Gastroesophageal sphincter (tissue), 4 donors: ENCODE data around the gene ARHGAP22. TPM values are rescaled to one million over a fixed set of nuclear protein-coding genes. Genes with fewer than 3 reads are reported as not detected.
A peak's percentile ranks its signal among the peaks of the same experiment; 100 is the strongest.

Experiments
- ATAC-seq: fragments of 150-250 bp; one replicate; pipeline ENCODE4 v1.9.1; 2016; ENCODE audit warnings: mild to moderate bottlenecking, moderate library complexity
- H3K27ac ChIP-seq, 4 donors: fragments of 200-600 bp; sonication (generic) in 3 of 4; 1 replicate in 3 of 4; 2 replicates in 1 of 4; pipeline ENCODE4 v1.5.1; 2016 to 2019
- H3K27me3 ChIP-seq: fragments of 200-600 bp; sonication (generic); one replicate; pipeline ENCODE4 v1.5.1; 2019
- H3K36me3 ChIP-seq, 2 donors: fragments of 200-600 bp; sonication (generic); one replicate each; pipeline ENCODE4 v1.5.1; 2019; ENCODE audit warnings: control low read depth in 1 of 2
- H3K4me1 ChIP-seq, 3 donors: fragments of 200-600 bp; sonication (generic); 1 replicate in 2 of 3; 2 replicates in 1 of 3; pipeline ENCODE4 v1.5.1; 2016 to 2019; ENCODE audit warnings: control low read depth in 2 of 3
- H3K4me3 ChIP-seq, 2 donors: fragments of 200-600 bp; sonication (generic); one replicate each; pipeline ENCODE4 v1.5.1; 2019; ENCODE audit warnings: mild to moderate bottlenecking in 1 of 2, moderate library complexity in 1 of 2
- H3K9me3 ChIP-seq, 3 donors: fragments of 200-600 bp; sonication (generic); one replicate each; pipeline ENCODE4 v1.5.1; 2017 to 2019; ENCODE audit warnings: control low read depth in 2 of 3
- CTCF ChIP-seq, 4 experiments: fragments of 200-600 bp in 2 of 4; fragments of 450-650 bp in 2 of 4; sonication (generic) in 1 of 4; IDR thresholded peaks; one replicate each; pipeline ENCODE4 v1.5.1; 2017 to 2019; ENCODE audit warnings: antibody characterized with exemption in 4 of 4, mild to moderate bottlenecking in 2 of 4, moderate library complexity in 2 of 4
- EP300 ChIP-seq: sonication (generic); formaldehyde crosslinking; IDR thresholded peaks from one replicate; pipeline ENCODE4 v1.6.1; 2017; ENCODE audit warnings: antibody characterized with exemption, mild to moderate bottlenecking
- POLR2A ChIP-seq, 2 donors: fragments of 450-650 bp; IDR thresholded peaks; one replicate each; pipeline ENCODE4 v1.6.1; 2017; ENCODE audit warnings: antibody characterized with exemption in 2 of 2, mild to moderate bottlenecking in 2 of 2, moderate library complexity in 1 of 2
- POLR2AphosphoS5 ChIP-seq: sonication (generic); formaldehyde crosslinking; IDR thresholded peaks from one replicate; pipeline ENCODE4 v1.6.1; 2017; ENCODE audit warnings: antibody characterized with exemption
- WGBS, 2 donors: methylation state at CpG; one replicate each; pipeline ENCODE4 v1.1.5; 2018; ENCODE audit warnings: low coverage in 1 of 2; 5-methylcytosine and 5-hydroxymethylcytosine counted together
- total RNA-seq, 4 donors: library from RNA; depleted of rRNA; stranded (reverse); fragments of >200 nt; gene quantifications; one replicate each; pipeline ENCODE4 v1.1.0, GENCODE V29; 2016

ARHGAP22 gene
- total RNA-seq, 4 donors from 2014 or later, result 4.2 to 5.8 (median 5.1) TPM

GRCh38 chr10:48497780-48498770 lies 106.8 kb downstream of the ARHGAP22 start:
- 97% methylated on average over 7 of the region's 17 CpGs; no CpG with 5 or more reads in 1 of the 2 donors for WGBS, 2 donors
- Histone ChIP-seq H3K4me3 (no peak overlapping the region), H3K36me3 (no peaks in the 10 kb centered on the region), H3K4me1 (peaks cover 0 to 10% (median 0%) of the 10 kb centered on the region in 3 donors), H3K9me3 (no peaks in the 10 kb centered on the region), H3K27ac (no peak overlapping the region), H3K27me3 (no peaks in the 10 kb centered on the region)
- ATAC-seq, result no peak
- TF ChIP-seq POLR2A (IDR thresholded peaks at IDR 0.05), result no peak
- no peak for TF ChIP-seq CTCF (IDR thresholded peaks at IDR 0.05)
- no peak for TF ChIP-seq EP300
- TF ChIP-seq POLR2AphosphoS5, result no peak

GRCh38 chr10:48496831-48497779 lies 107.8 kb downstream of the ARHGAP22 start:
- ATAC-seq, result peak; percentile 42
- H3K4me3 ChIP-seq, result no peak overlapping the region
- H3K36me3 ChIP-seq, result no peaks in the 10 kb centered on the region
- H3K27me3 ChIP-seq, result no peaks in the 10 kb centered on the region
- 14 to 100% methylated on average over 1 to 7 of the region's 12 CpGs for WGBS, 2 donors
- H3K9me3 ChIP-seq, result no peaks in the 10 kb centered on the region
- no peak overlapping the region for H3K27ac ChIP-seq
- TF ChIP-seq EP300, result no peak
- no peak for TF ChIP-seq POLR2AphosphoS5
- no peak for TF ChIP-seq POLR2A (IDR thresholded peaks at IDR 0.05)
- no peak for TF ChIP-seq CTCF (IDR thresholded peaks at IDR 0.05)
- peaks cover 0 to 10% (median 0%) of the 10 kb centered on the region in 3 donors for H3K4me1 ChIP-seq

- Histone ChIP-seq H3K36me3 (no peaks in the 10 kb centered on the region), H3K4me1 (peaks cover 0 to 10% (median 0%) of the 10 kb centered on the region in 3 donors), H3K27ac (no peak overlapping the region), H3K9me3 (no peaks in the 10 kb centered on the region), H3K4me3 (no peak overlapping the region), H3K27me3 (no peaks in the 10 kb centered on the region)
- ATAC-seq, result no peak
- TF ChIP-seq POLR2AphosphoS5, result no peak
- no peak for TF ChIP-seq POLR2A (IDR thresholded peaks at IDR 0.05)
- TF ChIP-seq EP300, result no peak
- TF ChIP-seq CTCF (IDR thresholded peaks at IDR 0.05), result no peak
- WGBS, 2 donors, result 95% methylated on average over 10 of the region's 10 CpGs; no CpG with 5 or more reads in 1 of the 2 donors
Observed at GRCh38 chr10:48496105-48496830, 108.6 kb downstream of the ARHGAP22 start.

- no peak for ATAC-seq
- H3K9me3 ChIP-seq, result no peaks in the 10 kb centered on the region
- H3K27me3 ChIP-seq, result no peaks in the 10 kb centered on the region
- no peaks in the 10 kb centered on the region for H3K36me3 ChIP-seq
- peaks cover 0 to 10% (median 0%) of the 10 kb centered on the region in 3 donors for H3K4me1 ChIP-seq
- H3K27ac ChIP-seq, result no peak overlapping the region
- no peak overlapping the region for H3K4me3 ChIP-seq
- TF ChIP-seq EP300 (no peak), CTCF (IDR thresholded peaks at IDR 0.05) (no peak), POLR2A (IDR thresholded peaks at IDR 0.05) (no peak)
- 80 to 83% methylated on average over 4 to 10 of the region's 11 CpGs for WGBS, 2 donors
Observed at GRCh38 chr10:48495282-48496045, 109.4 kb downstream of the ARHGAP22 start.
